SK-N-SH (cell line): Measurements from ENCODE around the gene ORM1. TPM values are rescaled to one million over a fixed set of nuclear protein-coding genes. Genes with fewer than 3 reads are reported as not detected.

Experiments used
- polyA plus RNA-seq, 3 experiments: library from polyadenylated mRNA; depleted of rRNA; stranded (reverse); fragments of >200 nt; gene quantifications; 2 replicates each; pipeline ENCODE4 v1.2.3, GENCODE V29; 2012

The ORM1 gene
- polyA plus RNA-seq, 1 of the 3 experiments (the other 2 are of a cell fraction): not detected

Other genes starting within 250 kb of the ORM1 start
- 0.16 and 0.18 TPM in 2 replicates for gene AMBP, start 244.8 kb upstream of the ORM1 start, polyA plus RNA-seq (2012; rRNA removed)
- 0.15 and 0.35 TPM in 2 replicates for gene KIF12, start 223.8 kb upstream of the ORM1 start, polyA plus RNA-seq (2012; rRNA removed)
- gene COL27A1, start 167.6 kb upstream of the ORM1 start, polyA plus RNA-seq (2012; rRNA removed): 6.8 and 8.7 TPM in 2 replicates
- not detected in 2 replicates for gene ORM2, start 6.8 kb downstream of the ORM1 start, polyA plus RNA-seq (2012; rRNA removed)
- gene AKNA, start 64.9 kb downstream of the ORM1 start, polyA plus RNA-seq (2012; rRNA removed): 0.70 and 0.84 TPM in 2 replicates
- gene WHRN, start 182.4 kb downstream of the ORM1 start, polyA plus RNA-seq (2012; rRNA removed): 2.7 and 4.6 TPM in 2 replicates